HL-60/S4 (cell line): Measurements from ENCODE around the gene PEX7.
"Not testable (repeated sequence)": the region's sequence is repeated elsewhere in the genome, so short reads cannot be mapped to it uniquely, and the experiment has no call there.

Source experiments
- in situ Hi-C: fragments of 300-500 bp; cut with MboI; formaldehyde crosslinking; loops from 2 replicates; pipeline ENCODE4 v1.14.3; 2022; ENCODE audit warnings: low sequenced_read_pairs

PEX7 gene

GRCh38 chr6:136822376-136823127 is at the start of gene PEX7:
Gene PEX7 (plus strand): TSS chr6:136822592. CDS start chr6:136822666, 74 bp downstream.
- in situ Hi-C loops = no loop called here

DNA sequence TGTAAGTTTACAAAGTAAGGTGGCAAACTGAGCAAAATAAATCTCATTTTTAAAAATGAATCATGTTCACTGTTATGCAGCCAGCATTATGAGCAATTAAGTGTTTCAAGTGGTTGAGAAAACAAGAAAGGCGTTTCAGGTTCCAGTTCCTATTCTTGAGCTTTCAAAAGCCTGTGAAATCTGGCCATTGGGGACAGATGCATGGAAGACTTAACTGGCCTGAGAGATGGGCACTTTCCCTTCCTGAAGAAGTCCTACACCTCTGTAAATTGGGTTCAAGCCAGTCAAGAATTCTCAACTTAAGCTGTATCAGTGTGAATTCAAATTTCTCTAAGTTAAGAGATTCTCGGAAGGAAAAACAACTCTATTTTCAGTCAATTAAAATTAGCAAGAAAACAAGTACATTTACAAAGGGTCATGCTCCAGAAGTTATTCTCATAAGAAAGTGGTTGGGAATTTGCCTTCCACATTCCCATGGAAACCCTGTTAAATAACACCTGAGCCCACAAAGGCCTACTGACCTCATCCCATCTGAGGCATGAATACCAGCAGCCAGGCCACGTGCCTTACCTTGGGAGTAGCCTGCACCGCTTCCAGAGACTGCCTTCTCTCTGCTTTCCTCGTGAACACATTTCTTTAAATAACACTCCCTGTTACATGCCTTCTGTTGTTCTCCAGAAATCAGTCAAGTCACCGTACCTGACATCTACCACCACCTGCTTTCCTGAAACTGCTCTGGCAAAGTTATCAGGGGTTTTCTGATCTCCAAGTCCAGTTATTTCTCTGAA is 49.5 kb upstream of the PEX7 start:
- in situ Hi-C loops = no loop called here

- in situ Hi-C loops = no loop called here
Measured at GRCh38 chr6:136773473-136773796, 49.0 kb upstream of the PEX7 start.

GRCh38 chr6:136774228-136775041 is 48.0 kb upstream of the PEX7 start:
- in situ Hi-C loops = no loop called here

GRCh38 chr6:136775081-136775480 is 47.3 kb upstream of the PEX7 start:
- in situ Hi-C loops = no loop called here

GRCh38 chr6:136775548-136775947 is 46.8 kb upstream of the PEX7 start:
- in situ Hi-C loops = no loop called here

GRCh38 chr6:136777651-136778050 is 44.7 kb upstream of the PEX7 start:
- in situ Hi-C loops = no loop called here

DNA sequence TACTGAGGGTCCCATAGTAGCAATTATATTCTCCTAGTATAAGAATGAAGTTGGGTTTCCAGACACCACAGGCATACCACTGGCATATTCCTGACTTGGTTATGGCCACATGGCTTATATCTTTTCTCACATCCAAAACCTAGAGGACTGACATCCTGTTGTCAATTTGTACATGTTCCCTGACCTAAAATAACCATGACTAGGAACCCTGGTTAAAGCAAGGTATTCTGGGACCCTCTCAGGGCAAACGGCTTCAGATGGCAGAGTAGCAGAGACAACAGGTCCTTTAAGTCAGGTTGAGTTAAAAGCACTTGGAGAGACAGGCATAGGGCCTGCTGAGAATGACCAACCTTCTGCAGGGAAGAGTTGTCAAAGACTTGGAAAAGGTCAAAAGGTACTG is 42.7 kb upstream of the PEX7 start:
- in situ Hi-C loops = no loop called here

GRCh38 chr6:136780972-136781371 is 41.4 kb upstream of the PEX7 start:
- in situ Hi-C loops = no loop called here

DNA sequence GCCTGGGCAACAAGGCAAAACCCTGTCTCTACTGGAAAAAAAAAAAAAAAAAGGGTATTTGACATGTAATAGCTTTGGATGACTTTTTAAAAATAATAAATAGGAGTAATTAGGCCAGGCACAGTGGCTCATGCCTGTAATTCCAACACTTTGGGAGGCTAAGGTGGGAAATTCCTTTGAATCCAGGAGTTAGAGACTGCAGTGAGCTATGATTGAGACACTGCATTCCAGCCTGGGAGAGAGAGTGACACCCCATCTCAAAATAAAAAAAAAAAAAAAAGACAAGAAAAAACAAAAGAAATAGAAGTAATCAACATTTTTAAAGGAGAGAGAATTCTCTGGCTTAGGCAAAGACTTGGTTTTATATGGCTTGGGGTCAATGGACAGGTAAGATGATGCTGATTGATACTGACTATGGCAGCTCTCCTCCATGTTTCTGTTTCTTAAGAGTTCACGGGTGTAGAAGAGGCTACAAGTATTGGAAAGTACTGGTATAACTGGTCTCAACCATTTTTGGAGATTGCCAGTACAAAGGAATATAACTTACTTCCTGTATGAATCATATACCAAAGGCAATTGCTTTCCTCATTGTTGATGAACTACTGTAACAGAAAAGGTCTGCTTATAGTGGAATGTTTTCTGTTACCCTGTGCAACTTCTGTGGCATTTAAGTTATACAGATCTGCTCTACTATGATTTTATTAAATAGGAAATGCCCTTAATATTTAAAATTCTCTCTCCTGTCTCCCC is 40.2 kb upstream of the PEX7 start:
- in situ Hi-C loops = no loop called here

DNA sequence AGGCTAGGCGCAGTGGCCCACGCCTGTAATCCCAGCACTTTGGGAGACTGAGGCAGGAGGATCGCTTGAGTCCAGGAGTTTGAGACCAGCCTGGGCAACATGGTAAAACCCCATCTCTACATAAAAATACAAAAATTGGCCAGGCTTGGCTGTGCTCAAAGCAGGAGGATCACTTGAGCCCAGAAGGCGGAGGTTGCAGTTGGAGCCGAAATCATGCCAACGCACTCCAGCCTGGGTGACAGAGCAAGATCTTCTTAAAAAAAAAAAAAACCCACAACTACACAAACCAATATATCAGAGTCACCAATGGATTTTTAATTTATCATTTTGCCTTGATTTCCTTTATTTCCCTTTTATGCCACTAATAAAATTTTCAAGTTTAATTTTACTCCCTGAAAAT is 39.4 kb upstream of the PEX7 start:
- in situ Hi-C loops = no loop called here

- in situ Hi-C loops = no loop called here
Measured at GRCh38 chr6:136783495-136784270, 38.7 kb upstream of the PEX7 start.

GRCh38 chr6:136784271-136784664 is 38.1 kb upstream of the PEX7 start:
- in situ Hi-C loops = no loop called here

GRCh38 chr6:136784910-136785746 is 37.3 kb upstream of the PEX7 start:
- in situ Hi-C loops = no loop called here

GRCh38 chr6:136786658-136787057 is 35.7 kb upstream of the PEX7 start:
- in situ Hi-C loops = no loop called here

DNA sequence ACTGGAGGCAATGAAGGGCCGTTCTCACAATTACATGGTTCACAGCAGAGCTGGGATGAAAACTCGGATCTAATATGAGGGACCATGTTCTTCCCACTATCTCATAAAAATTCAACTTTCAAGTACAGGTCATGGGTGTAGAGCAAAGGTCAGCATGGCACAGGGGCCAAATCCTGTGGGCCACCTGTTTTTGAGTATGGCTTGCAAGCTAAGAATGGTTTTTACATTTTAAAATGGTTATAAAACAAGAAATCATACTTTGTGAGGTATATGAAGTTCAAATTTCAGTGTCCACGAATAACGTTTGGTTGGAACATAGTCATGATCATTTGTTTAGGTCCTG is 34.7 kb upstream of the PEX7 start:
- in situ Hi-C loops = no loop called here

GRCh38 chr6:136788069-136788902 is 34.1 kb upstream of the PEX7 start:
- in situ Hi-C loops = no loop called here

GRCh38 chr6:136789440-136789839 is 33.0 kb upstream of the PEX7 start:
- in situ Hi-C loops = not testable (repeated sequence)
